ENCODE results near the gene PATE3.

Gene PATE3

GRCh38 chr11:125802387-125802786 lies 14.5 kb downstream of the PATE3 start:
- H3K27me3 ChIP-seq (ENCODE audit: insufficient read depth, low read length), result no peaks in the 10 kb centered on the region
- H3K4me2 ChIP-seq (ENCODE audit: low read length), result no peak overlapping the region
- H3K36me3 ChIP-seq (ENCODE audit: insufficient read depth, low read length), result no peaks in the 10 kb centered on the region
- no peak overlapping the region for H3K4me3 ChIP-seq (ENCODE audit: low read depth, low read length, poor library complexity, severe bottlenecking)
- H3K27ac ChIP-seq (ENCODE audit: low read depth, low read length, poor library complexity, severe bottlenecking), result no peak overlapping the region
- no peaks in the 10 kb centered on the region for H4K20me1 ChIP-seq (ENCODE audit: insufficient read depth, low read length)
- no peak for TF ChIP-seq EZH2 (IDR thresholded peaks at IDR 0.05; ENCODE audit: borderline replicate concordance, low read length)
- no peak for TF ChIP-seq CTCF (IDR thresholded peaks at IDR 0.05; ENCODE audit: low read length)
- no peaks in the 10 kb centered on the region for H3F3A ChIP-seq (ENCODE audit: insufficient read depth, low read length)
- no peaks in the 10 kb centered on the region for H3K79me2 ChIP-seq (ENCODE audit: insufficient read depth, low read length)
- no peaks in the 10 kb centered on the region for H3K4me1 ChIP-seq (ENCODE audit: insufficient read depth, low read length, severe bottlenecking)
- H3K9me2 ChIP-seq (ENCODE audit: low read depth, low read length), result no peaks in the 10 kb centered on the region
- no peak overlapping the region for H3K9ac ChIP-seq (ENCODE audit: low read length)
- no peaks in the 10 kb centered on the region for H3K9me3 ChIP-seq (ENCODE audit: low read length)
- H2AFZ ChIP-seq (ENCODE audit: low read length), result no peak overlapping the region

DNA sequence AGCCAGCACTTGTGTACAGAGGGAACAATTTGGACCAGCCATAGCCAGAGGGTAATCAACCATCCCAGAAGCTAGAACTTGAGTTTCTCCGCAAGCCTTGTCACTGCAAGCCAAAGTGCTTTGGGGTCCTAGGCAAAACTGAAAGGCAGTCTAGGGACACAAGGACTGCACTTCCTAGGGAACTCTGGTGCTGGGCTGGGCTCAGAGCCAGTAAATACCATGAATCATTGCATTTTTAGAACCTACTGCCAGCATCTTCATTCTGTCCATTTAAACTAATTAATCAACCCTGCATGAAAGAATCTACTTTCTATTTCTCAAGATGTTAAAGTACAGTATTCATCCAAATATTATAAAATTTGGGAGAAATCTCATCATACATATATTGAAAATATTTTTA lies 20.0 kb downstream of the PATE3 start:
- Histone ChIP-seq H3K4me2 (ENCODE audit: low read length) (no peak overlapping the region), H3K4me3 (ENCODE audit: low read depth, low read length, poor library complexity, severe bottlenecking) (no peak overlapping the region), H3K36me3 (ENCODE audit: insufficient read depth, low read length) (no peaks in the 10 kb centered on the region), H3K27me3 (ENCODE audit: insufficient read depth, low read length) (no peaks in the 10 kb centered on the region), H3K79me2 (ENCODE audit: insufficient read depth, low read length) (no peaks in the 10 kb centered on the region), H3K4me1 (ENCODE audit: insufficient read depth, low read length, severe bottlenecking) (no peaks in the 10 kb centered on the region), H3K9ac (ENCODE audit: low read length) (no peak overlapping the region), H4K20me1 (ENCODE audit: insufficient read depth, low read length) (no peaks in the 10 kb centered on the region), H3F3A (ENCODE audit: insufficient read depth, low read length) (no peaks in the 10 kb centered on the region), H2AFZ (ENCODE audit: low read length) (no peak overlapping the region), H3K9me3 (ENCODE audit: low read length) (no peaks in the 10 kb centered on the region), H3K27ac (ENCODE audit: low read depth, low read length, poor library complexity, severe bottlenecking) (no peak overlapping the region), H3K9me2 (ENCODE audit: low read depth, low read length) (no peaks in the 10 kb centered on the region)
- TF ChIP-seq CTCF (IDR thresholded peaks at IDR 0.05; ENCODE audit: low read length), result no peak
- TF ChIP-seq EZH2 (IDR thresholded peaks at IDR 0.05; ENCODE audit: borderline replicate concordance, low read length), result no peak

GRCh38 chr11:125833016-125833415 lies 45.1 kb downstream of the PATE3 start, which contains the start of gene PATE4:
PATE4 (plus strand) TSS chr11:125833316; CDS start chr11:125833360, 44 bp downstream.
- H3K4me1 ChIP-seq (ENCODE audit: insufficient read depth, low read length, severe bottlenecking), result no peaks in the 10 kb centered on the region
- no peaks in the 10 kb centered on the region for H3K9me3 ChIP-seq (ENCODE audit: low read length)
- no peak within 1 kb of the TSS for H3K27ac ChIP-seq (ENCODE audit: low read depth, low read length, poor library complexity, severe bottlenecking)
- no peaks in the 10 kb centered on the region for H3K9me2 ChIP-seq (ENCODE audit: low read depth, low read length)
- no peak within 1 kb of the TSS for H3K4me3 ChIP-seq (ENCODE audit: low read depth, low read length, poor library complexity, severe bottlenecking)
- no peaks in the 10 kb centered on the region for H3K27me3 ChIP-seq (ENCODE audit: insufficient read depth, low read length)
- H3K36me3 ChIP-seq (ENCODE audit: insufficient read depth, low read length), result no peaks in the 10 kb centered on the region
- no peak within 1 kb of the TSS for H3K4me2 ChIP-seq (ENCODE audit: low read length)
- no peak within 1 kb of the TSS for H3K9ac ChIP-seq (ENCODE audit: low read length)
- H4K20me1 ChIP-seq (ENCODE audit: insufficient read depth, low read length), result no peaks in the 10 kb centered on the region
- TF ChIP-seq EZH2 (IDR thresholded peaks at IDR 0.05; ENCODE audit: borderline replicate concordance, low read length), result no peak
- no peak for TF ChIP-seq CTCF (IDR thresholded peaks at IDR 0.05; ENCODE audit: low read length)
- no peaks in the 10 kb centered on the region for H3K79me2 ChIP-seq (ENCODE audit: insufficient read depth, low read length)
- H3F3A ChIP-seq (ENCODE audit: insufficient read depth, low read length), result no peaks in the 10 kb centered on the region
- no peak within 1 kb of the TSS for H2AFZ ChIP-seq (ENCODE audit: low read length)
